ENCODE results near the gene NBPF1. TPM values are rescaled to one million over a fixed set of nuclear protein-coding genes. Genes with fewer than 3 reads are reported as not detected.
"Not testable (repeated sequence)": the region's sequence is repeated elsewhere in the genome, so short reads cannot be mapped to it uniquely, and the experiment has no call there.

Gene NBPF1
- total RNA-seq, 1 donor from 2014 or later: 20.1 TPM

DNA sequence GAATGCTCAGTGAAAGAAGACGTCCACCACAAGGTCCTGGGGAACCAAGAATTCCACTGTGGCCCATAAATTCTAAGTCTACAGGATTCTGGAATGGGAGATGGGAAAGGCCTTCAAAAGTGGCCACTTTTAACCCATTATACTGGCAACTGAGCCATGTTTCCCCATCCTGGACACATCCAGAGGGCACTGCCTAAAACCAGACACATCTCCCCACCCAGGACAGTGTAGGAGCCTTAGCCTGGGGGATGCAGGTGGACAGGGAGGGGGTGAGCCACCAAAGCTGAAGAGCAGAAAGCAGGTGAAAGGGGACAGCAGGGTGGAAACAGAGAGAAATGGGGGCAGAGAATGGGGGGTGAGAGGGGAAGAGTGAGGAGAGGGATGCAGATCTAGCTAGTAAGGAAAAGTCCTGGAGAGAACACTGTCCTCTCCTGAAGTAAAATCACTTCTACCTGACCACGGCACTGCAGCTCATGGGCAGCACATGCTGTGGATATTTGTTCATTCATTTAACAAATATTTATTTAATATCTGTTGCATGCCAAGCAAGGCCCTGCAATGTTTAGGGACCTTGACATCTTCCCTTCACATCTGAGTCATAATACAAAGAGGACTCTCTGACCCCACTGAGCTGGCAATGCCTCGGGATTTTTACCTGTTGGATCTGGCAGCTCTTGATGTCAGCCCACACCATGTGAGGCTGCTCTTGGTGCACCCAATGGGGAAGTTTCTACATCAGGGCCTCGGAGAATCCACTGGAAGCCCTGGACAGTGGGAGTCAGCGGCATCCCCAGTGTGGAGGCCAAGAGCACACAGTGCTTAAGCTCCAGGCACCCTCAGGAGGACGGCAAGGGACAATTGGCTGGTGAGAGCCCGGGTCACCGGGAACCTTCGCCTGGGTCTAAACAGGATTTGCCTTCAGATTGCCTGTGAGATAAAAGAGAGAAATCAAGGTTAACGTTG is 5.2 kb downstream of the NBPF1 start:
- not testable (repeated sequence) for DNase-seq (ENCODE audit: low read depth)

DNA sequence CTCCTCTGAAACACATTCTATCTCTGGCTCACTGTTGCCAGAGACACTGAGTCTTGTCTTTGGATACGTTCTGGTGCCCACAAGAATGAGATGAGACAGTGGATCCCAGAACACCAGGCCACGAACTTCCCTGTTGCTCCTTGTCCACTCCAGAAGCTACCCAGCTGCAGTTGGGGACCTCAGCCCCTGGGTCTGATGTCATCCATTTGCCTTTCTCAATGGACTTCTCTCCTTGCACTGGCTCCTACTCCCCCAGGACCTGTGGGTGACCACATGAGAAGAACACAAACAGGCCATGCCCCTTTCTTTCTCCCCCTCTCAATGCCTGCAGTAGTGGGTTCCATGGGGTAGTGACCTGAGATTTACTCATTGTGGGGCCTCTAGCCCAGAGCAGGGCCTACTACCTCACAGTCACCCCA is 5.9 kb downstream of the NBPF1 start:
- peak; percentile 78 for DNase-seq (ENCODE audit: low read depth)

DNA sequence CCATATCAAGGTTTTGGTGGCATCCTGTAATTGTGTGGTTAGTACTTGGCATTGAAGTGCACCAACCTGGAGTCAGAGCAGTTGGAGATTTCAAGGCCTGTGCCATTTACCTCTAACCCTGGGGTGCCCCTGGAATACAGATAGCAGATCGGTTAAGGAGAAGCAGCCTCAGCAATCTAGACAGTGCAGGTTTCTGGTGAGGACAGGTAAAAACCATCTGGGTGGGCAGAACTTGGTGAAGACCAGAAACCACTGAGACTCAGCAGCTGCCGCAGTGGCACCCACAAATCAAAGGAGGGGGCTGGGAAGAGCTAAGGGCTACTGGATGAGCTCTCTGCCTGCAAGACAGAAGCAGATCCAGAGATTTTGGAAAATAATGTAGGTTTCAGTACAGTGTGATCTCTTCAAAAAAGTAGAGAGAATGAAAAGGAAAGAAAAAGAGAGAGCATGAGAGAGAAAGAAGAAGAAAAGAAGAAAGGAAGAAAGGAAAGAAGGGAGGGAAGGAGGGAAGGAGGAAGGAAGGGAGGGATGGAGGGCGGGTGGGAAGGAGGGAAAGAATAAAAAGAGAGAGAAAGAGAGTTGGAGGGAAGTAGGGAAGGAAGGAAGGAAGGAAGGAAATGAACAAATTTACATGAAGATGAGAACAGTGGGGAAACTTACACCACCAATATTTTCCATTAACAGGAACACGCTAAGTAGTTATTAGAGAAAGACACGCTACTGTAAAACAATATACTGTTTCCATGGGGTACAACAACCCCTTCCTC is 6.5 kb downstream of the NBPF1 start:
- not testable (repeated sequence) for DNase-seq (ENCODE audit: low read depth)

DNA sequence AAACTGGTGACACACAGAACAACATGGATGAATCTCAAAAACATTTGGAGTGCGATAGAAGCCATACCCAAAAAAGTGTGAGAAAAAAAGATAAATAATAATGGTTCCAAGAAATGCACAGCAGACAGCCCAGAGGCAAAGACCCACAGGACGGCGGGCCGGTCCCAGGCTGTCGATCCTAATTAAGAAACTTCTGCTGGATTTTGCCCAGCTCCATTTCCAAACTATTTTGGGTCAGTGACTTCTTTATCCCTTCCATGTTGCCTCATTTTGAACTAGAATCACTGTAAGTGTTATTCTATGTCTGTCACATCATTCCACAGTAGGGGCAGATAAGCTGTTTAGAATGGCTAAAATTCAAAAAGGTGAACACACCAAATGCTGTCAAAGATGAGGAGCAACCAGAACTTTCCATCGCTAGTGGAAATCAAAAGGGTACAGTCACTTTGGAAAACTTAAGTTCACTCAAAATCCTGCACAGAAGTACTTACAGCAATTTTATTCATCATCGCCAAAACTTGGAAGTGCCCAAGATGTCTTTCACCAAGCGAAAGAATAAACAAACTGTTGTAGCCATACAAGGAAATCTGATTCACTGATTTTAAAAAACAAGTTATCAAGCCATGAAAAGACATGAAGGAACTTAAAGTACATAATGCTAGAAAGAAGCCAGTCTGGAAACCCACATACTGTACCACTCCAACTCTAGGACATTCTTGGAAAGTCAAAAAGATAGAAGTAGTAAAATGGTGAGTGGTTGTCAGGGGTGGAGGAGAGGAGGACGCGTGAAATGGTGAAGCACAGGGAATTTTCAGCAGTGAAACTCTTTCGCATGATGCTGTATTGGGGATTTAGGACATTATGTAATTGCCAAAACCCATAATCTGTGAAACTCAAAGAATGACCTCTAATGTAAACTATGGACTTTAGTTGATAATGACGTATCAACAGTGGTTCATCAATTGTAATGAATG is 7.5 kb downstream of the NBPF1 start:
- no peak for DNase-seq (ENCODE audit: low read depth)

DNA sequence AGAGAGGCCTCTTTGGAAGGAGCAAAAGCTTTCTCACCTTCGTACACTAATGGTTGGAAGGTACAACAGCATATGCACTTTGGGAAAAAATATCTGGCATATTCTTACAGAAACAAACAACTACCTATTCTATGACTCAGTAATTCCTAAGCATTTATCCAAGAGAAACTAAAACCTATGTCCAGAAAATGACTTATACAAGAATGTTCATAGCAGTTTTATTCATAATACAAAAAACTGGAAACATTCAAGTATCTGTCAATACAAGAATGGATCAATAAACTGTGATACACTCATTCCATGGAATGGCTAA is 8.2 kb downstream of the NBPF1 start:
- DNase-seq (ENCODE audit: low read depth): no peak

DNA sequence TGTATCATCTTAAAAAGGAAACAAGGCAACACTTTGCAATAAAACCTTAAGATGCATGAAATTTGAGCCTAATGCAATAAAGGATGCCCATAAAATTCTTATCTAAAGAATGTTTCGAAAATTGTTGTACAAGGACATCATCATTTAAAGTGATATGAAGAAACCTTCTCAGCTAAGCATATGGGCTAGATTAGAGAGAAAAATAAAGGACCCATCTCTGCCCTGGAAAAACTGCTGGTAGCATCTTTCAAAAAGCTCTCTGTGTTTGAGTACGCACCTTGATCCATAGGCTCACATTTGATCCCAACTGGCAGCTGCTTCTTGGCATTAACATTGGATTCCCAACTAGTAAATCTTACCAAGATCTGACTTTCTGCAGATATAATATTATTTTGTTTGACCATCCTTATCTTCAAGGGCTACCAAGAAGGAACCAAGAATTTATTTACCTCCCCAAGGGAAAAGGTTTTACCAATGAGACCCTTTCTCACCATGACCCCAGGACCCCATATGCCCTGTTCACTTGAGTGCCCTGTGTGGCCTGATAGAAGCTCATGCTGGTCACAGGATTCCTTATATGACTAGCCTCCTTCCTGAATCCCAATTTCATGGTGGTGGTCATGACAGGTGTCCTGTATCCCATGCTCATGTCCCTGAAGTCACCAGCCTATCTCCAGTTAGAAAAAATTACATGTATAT is 8.7 kb downstream of the NBPF1 start:
- not testable (repeated sequence) for DNase-seq (ENCODE audit: low read depth)

DNA sequence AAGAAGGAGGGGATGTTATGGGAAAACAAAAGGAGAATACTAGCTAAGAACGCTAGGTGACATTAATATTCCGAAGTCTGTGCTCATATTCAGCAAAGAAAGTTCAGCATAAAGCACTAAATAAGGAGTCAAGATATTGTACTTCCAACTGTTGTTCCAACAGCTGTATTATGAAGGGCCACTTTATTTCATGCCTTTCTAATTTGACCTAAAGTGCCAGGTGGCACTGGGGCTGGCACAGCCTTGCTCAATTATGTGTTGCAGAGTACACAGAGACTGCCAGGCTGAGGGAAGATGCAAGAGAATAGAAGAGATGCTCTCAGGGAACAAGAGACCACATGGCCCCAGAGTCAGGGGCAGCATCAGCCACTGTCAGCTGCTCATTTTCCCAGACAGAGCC is 9.7 kb downstream of the NBPF1 start:
- DNase-seq (ENCODE audit: low read depth): peak; percentile 32

DNA sequence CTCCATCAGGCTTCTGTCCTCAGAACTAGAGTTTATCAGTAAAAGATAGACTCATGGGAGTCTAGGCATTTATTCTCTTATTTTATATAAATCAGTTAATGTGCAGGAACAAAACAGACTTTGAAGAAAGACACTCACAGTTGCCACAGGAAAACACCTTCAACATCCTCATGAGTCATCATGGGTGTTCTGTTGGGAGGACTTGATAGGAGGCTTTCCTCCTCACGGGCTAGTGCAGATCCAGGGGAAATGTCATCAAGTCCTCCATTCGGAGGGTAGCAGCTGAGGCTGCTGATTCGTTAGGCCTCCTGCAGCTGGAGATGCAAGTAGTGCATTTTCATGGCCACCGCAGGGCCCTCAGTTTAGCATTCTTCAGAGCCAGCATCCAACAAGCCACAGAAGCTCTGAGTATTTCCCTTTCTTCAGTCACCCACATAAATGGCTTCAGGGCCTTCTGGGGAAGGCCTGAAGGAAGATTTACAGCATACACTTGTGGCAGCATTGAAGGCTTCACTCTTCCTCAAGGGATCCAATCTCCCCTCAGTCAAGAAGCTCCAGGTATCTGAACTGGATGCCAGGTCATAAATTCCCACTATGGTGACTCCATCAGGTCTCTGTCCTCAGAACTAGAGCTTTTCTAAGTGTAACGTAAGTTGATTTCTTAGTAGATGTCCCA is 10.9 kb downstream of the NBPF1 start:
- not testable (repeated sequence) for DNase-seq (ENCODE audit: low read depth)

DNA sequence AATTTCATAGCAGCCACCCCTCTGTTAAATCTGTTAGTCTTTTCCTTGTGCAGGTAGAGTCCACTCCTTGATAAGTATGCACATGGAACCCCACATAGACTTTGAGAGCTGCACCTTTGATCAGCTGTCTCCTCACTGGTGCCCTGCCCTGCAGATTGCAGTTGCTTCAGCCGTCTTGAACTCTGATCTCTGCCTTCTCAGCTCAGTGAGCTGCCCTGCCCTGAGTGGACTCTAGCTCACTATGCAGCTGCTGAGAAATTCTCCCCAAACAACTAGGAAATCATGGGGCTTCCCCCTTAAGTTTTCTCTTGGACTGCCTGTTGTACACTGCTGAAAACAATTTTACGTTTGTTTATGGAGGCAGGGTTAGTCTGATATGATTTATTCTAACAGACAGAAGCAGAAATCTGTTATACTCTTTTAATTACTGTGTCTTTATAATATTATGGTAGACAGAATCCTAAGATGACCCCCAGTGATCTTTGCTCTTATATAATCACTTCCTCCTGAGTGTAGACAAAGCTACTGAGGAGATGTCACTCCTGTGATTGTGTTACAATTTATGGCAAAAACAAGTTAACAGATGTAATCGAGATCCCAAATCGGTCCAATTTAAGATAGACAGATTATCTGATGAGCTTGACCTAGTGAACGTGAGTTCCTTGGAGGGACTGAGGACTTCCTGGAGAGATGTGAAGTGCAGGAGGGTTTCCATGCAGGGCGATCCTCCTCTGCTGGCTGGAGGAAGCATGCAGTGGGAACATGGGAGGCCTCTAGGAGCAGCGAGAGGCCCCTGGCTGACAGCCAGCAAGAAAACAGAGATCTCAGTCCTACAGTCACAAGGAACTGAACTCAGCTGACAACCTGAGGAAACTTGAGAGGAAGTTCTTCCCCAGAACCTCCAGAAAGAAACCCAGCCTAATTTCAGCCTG is 12.2 kb downstream of the NBPF1 start:
- DNase-seq (ENCODE audit: low read depth): not testable (repeated sequence)

DNA sequence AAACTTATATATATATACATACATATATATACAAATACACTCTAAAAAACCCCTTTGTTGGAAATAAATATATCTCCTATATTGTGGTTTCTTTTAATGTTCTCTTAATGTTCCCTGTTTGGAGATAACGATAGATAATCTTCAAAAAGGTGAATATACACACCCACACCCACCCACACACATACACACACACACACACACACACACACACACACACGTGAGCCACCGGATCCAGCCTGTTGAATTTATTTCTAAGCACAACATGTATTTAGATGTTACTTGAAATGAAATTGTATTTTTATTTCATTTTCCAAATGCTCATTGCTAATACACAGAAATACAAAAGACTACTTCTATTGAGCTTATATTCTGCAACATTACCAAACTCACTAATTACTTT is 14.0 kb downstream of the NBPF1 start:
- not testable (repeated sequence) for DNase-seq (ENCODE audit: low read depth)

DNA sequence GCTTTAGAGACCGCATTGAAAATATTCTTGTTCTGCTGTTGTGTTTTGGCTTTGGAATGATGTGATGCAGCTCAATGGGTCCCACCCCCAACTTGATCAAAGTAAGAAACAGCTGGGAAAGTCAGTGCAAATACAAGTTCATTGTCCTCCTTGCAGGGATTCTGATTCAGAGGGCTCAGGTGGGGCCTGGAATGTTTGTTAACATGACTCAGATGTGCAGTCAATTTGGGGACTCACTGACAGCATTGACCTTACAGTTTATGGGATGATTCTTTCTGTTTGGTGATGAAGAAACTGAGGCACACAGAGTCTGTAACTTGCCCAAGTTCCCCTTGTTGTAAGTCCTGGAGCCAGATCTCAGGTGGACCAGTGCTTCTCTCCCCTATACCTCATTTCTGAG is 18.1 kb downstream of the NBPF1 start:
- not testable (repeated sequence) for DNase-seq (ENCODE audit: low read depth)

DNA sequence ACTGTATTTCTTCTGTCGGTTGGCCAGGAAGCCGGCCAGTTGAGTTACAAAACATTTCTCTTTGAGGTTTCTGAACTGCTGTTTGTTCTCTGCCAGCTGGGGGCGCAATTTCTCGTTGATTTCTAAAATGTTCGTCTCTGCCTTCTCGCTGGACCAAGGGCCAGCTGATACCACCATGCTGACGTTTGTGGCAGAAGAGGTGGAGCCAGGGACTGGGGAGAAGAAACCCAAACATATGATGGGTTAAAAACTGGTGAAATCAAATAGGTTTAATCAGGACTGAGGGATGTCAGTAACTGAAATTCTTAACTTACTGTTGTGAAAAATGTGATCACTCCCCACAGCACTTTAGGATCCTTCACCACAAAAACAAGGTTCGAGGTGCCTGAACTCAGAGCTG is 21.5 kb downstream of the NBPF1 start:
- DNase-seq (ENCODE audit: low read depth): not testable (repeated sequence)

DNA sequence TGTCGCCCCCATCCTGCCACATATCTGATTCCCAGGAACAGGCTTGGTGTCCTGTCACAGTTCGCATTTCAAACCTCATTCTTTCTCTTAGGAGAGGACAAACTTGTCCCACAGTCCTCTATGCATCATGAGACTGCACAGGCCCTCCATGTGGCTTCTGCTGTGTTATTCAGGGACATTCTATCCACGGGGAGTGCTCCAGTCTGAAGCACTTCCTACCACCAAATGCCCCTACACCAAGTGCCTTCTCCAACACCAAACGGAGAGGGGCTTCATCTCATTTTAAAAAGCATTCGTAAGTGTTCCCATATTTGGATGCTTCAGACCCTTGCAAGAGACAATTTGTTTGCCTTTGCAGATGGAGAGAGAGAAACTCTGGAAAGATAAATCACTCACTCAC is 25.3 kb downstream of the NBPF1 start:
- peak; percentile 73 for DNase-seq (ENCODE audit: low read depth)

DNA sequence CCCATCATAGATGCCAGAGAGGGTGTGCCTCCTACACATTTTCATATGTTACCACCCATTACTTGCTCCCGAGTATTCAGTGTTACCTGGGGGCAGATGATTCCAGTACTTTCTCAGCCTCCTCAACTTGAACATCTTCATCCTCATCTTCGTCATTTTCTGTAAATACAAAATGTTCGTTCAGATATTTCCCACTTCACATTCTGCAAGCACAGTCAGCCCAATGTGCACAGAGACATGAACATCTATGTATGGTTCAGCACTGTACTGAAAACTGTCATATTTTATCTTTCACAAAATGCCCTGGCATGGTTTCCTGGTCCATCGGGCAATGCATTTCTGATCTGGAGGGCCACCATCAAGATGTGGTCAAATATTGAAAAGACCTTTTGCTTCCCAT is 25.7 kb downstream of the NBPF1 start:
- DNase-seq (ENCODE audit: low read depth): not testable (repeated sequence)

DNA sequence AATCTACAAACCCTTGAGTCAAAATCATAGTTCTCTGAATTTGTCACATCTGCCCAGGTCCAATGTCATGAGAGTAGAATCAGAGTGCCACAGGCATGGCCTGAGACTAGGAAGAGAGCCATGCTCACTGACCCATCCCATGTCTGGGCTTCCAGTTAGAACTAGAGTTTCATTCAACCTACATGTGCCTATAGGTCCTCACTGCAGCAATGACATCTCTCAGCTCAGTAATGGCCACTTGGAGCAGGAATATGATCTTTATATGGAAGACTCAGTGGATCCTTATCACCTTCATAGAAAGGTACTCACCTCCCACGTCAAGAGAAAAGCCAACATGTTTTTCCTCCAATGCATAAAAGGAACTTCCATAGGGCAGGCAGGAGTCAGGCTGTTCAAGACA is 48.0 kb downstream of the NBPF1 start:
- not testable (repeated sequence) for DNase-seq (ENCODE audit: low read depth)

DNA sequence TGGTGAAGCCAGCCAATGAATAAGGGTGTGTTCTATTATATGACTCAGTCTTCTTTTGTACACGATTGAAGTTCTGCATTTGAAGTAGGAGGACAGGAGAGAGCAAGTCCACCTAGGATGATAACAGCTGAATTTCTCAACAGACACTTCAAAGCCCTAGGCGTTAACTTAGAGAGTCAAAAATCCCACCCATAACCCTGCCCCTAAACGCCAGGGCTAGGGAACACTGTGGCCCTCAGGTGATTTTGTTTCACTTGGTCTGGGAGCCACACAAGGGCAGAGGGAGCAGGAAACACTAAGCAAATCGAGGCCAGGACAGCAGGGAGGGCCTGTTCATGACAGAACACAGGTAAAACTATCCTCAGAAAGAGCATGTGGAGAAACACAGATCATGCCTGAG is 52.3 kb downstream of the NBPF1 start:
- DNase-seq (ENCODE audit: low read depth): not testable (repeated sequence)

DNA sequence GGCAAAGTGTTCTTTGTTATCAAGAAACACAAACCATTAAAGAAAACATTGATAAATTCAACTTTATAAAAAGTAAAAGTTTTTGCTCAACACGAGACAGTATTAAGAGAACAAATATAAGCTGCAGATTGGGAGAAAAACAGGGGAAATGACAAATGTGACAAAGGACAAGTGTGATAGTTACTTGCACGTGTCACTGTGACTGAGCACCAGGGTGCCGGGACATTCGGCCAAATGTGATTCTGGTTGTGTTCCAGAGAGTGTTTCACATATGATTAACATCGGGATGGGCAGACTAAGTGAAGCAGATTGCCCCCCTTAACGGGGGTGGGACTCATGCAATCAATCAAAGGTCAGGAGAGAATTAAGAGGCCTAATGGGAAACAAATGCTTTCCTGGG is 52.9 kb downstream of the NBPF1 start:
- DNase-seq (ENCODE audit: low read depth): not testable (repeated sequence)

DNA sequence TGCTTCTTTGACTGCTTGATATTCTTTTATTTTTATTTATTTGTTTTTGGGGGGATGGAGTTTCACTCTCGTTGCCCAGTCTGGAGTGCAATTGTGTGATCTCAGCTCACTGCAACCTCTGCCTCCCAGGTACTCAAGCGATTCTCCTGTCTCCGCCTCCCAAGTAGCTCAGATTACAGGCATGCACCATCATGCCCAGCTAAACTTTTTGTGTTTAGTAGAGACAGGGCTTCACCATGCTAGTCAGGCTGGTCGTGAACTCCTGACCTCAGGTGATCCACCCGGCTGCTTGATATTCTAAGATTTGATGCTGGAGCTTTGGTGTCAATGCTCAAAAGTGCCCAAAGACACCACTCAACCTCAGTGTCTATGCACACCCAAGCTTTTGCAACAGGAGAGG is 53.7 kb downstream of the NBPF1 start:
- DNase-seq (ENCODE audit: low read depth): not testable (repeated sequence)

DNA sequence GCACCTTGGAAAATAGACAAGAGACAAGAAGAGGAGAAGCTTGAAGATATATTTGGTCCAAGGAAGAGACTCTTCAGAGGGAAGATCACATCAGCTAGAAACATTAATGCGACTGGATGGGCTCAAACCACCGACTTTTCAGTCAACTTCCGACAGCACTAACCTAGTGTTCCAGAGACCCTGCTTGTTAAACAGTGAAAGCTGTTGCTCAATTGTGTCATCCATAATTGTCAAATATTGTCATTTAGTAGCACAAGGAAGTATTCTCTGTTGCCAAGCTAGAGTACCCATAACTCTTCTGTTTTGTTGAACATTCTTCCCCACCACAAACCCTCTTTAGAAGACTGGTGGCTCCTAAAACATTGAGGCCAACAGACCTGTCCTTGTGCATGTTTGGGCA is 56.3 kb downstream of the NBPF1 start:
- not testable (repeated sequence) for DNase-seq (ENCODE audit: low read depth)
